T-helper 9 cell (primary cell): ENCODE data around the gene CDH23.

ENCODE experiments used
- DNase-seq: peaks from one replicate; pipeline ENCODE4 v3.0.0-alpha.2; 2020

The CDH23 gene

DNA sequence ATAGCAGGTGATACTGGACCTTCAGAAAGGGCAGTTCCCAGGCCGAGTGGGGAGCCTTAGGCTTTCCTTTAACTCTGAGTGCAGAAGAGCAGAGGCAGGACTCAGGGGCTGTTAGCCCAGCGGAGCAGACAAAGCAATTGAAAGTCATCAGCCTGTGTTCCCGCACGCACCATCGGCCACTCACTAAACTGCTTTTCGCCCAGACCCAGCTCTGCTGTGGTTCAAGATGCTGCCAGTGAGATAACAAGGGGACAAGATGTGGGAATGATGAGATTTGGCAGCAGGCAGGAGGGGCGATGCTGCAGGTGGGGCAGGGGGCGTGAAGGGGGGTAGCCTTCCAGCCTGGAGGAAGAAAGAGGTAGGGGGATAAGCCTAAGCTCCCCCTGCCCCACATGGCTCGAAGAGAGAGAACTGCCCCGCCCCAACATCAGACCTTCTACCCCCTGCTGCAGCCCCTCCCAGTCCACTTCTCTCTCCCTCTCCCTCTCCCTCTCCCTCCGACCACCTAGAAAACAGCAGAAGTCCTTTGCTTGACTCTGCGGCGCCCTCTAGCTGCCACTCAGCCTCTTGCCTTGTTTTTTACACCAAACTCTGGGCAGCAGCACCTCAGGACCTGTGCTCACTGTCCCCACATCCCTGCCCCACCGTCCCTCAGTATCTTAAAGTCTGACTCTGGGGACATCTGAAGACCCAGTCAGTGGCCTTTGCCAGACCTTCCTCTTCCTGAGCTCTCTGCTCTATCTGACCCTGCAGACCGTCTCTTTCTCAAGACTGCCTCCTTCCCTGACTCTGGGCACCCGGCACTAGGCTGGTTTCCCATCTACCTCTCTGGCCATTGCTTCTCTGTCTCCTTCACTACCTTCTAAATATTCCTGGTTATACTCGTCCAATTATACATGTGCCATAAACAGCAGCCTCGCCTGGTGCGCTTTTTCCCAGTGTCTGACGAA, 212.4 kb downstream of the CDH23 start:
- peak; percentile 50 for DNase-seq

DNA sequence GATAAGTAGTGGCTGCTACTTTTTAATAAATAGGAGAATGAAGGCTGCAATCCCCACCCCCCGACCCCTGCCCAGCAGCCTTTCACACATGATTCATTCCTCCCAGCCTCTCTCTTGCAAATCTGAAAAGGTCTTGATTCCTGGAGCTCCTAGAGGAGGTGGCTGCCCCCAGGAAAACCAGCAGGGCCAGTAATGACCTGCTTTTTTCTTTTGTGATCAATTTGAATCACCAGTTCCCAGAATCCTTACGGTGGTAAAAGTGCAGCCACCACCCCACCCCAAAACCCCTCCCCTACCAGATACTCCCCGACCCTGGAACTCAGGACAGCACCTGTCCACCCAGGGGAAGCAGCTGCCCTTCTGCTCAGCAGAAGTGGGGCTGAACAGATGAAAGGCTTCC, 213.9 kb downstream of the CDH23 start:
- DNase-seq = no peak

DNA sequence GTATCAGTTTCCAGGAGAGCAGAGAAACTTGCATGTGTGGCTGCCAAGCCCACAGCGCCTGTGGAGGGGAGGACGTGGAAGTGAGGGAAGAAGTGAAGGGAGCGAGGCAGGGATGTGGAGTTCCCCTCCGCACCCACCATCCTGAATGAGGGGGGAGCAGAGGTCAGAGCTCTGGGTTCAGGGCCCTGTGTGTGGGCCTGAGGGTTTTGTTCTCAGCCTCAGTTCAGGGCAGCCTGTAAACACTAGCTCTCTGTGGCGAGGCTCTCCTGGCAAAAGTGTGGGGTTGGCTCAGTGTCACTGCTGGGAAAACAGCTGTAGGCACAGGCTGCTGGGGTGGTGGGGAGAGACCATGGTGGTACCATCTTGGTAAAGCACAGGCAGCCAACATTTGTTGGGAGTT, 214.4 kb downstream of the CDH23 start:
- no peak for DNase-seq

DNA sequence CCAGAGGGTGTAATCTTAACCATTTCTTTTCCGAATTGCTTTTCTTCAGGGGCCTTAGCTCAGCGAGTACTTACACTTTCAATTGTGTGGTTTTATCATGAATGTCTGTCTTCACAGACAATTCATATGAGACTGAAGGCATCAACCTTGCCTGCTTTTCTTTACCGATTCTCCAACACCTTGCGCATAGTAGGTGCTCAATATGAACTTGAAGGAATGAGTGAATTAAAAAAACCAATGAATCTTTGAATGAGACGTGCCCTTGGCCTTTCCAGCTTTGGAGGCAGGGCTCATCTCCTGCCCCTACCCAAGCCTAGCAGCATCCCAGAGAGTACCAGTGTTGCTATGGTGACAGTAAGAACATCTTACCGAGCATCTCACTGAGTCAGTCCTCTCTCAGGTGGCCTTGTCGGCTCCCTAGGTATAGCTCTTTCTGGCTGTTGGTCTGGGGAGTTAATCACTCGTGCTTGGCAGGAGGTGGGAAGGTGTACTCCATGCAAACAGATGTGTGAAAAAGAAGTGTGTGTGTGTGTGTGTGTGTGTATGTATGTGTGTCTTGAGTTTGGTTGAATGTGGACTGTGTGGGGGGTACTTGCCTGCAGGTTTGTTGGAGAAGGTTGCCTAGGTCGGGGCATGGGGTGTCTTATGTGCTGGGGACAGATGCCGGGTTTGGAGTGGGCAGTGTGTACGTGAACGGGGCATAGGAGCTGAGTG, 215.1 kb downstream of the CDH23 start:
- no peak for DNase-seq

DNA sequence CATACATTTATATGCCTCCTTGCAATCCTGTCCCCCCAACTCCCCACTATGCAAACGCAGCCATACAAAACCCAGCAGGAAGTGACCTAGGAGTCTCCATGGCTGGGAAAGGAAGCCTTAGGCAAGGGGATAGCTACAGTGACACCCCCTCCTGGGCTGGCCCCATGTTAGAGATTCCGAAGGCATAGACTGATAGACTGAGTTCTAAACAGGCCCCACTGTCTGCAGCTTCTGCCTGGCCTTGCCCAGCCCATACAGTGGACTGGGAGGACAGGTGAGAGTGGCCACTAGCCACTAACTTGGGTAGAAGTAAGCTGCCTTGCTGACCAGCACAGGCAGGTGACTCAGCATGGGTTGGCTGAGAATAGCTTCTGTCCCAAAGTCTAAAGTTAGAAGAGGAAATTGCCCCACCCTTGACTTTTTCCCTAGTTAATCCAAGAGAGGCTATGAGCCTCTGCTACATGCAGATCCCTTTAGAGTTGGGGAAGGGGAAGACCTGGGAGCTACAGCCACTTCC, 216.6 kb downstream of the CDH23 start:
- DNase-seq = no peak

DNA sequence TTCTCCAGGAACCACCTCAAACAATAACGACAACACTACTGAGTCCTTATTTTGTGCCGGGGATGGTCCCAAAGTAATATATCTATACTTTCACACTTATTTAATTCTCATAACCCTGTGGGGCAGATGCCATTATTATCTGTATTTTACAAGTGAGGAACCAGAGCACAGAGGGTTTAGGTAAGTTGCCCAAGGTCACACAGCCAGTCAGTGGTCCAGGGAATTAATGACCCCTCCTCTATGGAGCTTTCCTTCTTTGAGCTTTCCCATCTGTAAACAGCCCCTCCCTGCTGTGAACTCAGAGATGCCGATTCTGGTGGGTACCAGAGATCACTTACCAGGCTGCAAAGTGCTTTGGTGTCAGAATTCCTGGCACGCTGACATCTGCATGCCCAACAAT, 217.2 kb downstream of the CDH23 start:
- DNase-seq = no peak

DNA sequence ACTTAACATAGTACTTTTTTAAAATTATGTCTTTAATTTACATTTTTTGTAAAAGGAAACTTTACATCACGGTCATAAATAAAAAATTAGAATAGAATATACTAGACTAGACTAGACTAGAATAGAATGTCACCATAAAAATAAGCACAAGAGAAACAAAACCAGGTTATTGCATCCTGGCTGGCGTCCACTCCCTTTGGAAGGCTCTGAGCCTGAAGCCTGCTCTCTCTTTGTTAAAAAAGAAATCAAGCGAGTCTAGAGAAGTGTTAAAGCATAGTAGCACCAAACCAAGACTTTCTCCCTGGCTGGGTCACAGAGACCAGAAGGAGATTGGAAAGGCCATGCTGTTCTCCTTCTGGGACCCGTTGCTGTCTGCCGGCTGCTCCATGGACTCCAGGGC, 218.2 kb downstream of the CDH23 start:
- DNase-seq = no peak

DNA sequence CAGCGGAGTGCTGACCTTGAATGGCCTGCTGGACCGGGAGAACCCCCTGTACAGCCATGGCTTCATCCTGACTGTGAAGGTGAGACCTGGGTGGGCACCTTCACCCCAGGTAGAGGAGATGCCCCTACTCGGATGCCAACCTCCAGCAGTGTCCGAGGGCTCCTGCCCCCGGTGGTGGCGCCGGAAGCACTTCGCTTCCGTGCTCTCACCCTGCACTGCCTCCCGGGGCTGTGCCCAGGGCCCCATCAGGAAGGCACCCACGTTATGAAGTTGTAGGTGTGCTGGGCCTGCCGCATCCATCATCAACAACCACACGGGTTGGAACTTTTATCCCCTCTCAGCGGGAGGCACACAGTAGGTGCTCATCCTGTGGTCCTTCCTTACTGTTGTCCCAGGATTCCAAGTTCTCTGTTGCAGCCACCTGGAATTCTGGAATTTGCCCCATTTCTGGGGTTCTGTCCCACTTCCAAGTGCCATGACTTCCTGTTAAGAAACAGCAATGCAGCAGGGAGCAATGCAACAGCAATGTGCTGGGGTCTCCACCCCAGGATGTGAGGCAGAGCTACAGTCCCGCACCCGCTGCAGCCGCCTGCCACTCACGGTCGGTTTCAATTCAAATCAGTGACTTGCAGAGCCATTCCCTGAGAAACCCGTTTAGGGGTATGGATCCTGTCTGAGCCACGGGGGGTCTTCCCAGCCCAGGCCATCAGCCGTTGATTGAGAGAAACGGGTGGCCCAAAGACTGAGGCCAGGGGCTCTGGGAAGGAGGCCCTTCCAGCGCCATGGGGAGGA, 219.0 kb downstream of the CDH23 start:
- no peak for DNase-seq

DNA sequence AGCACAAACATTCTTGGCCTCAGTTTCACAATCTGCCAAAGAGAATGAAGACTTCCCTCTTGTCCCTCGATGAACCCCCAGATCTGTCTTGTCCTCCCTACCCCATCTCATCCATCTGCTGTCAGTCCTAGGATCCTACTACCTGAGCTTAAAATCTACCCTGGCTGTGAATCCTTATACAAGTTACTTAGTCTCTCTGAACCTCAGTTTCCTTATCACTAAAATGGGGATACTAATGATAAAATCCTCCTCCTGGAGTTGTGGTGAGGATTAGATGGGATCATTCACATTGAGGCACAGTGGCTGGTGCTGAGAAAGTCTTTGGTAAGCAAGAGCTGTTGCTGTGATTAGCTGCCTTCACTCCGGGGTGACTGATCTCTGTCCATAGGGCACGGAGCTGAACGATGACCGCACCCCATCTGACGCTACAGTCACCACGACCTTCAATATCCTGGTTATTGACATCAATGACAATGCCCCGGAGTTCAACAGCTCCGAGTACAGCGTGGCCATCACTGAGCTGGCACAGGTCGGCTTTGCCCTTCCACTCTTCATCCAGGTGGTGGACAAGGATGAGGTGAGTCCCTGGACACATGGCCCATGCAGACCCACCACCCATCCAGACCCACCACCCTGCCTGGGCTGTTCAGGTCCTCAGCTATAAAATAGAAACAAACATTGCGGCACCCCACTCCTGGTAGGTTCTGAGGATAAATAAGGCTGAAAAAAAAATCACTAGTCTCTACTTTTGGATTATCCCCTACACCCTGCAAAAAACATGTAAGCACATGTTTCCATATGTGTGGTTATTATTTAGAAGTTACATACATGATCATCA, 220.3 kb downstream of the CDH23 start:
- DNase-seq = no peak

DNA sequence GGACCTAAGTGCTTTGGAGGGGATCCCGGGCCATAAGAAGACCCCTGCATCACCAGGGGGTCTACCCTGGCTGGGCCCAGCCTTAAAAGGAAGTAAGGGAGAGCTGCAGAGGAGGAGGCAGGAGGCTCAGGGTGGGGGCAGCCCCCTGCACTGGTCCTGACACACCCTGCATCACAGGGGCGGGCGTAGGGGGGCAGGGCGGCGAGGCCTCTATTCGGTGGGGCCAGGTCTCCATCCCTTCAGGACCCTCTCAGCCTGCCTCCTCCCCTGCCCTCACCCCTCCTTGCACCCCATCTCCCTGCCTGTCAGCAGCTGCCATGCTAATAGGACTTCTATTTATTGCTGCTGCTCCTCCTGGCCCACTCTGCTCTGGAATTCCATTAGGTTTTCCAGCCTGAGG, 221.5 kb downstream of the CDH23 start:
- DNase-seq = no peak

DNA sequence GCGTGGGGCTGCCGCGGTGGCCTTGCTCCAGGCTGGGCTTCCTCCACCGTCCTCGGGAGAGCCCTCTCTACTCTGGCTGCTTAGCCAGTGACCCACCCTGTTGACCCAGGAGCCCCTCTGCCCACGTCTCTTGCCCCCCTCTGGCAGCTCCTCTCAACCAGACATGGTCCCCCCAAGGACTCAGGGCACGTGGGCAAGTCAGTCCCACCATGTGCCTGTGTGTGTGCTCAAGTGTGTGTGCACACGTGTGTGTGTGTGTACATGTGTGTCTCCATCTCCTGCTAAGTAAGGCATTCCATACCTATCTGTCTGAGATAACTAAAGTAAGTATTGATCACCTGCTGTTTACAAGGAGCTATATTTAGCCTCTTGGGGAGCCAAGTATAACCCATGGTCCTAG, 221.9 kb downstream of the CDH23 start:
- no peak for DNase-seq

DNA sequence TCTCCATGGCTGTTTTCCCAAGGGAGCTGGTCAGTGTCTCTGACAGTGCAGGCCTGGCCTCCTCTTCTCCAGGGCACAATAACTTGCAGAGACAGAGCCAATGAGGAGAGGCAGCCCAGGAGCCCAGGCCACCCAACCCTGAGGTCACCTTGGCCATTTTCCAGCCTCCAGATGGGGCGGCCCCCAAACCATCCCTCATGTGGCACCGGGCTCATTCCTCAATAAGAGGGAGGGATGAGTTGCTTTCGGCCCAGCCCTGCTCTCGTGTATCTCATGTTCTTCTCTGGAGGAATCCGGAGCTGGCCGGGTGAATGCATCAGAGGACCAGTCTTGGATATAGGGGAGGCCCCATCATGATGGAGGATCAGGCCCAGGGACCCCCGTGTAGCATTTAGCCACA, 223.9 kb downstream of the CDH23 start:
- no peak for DNase-seq

DNA sequence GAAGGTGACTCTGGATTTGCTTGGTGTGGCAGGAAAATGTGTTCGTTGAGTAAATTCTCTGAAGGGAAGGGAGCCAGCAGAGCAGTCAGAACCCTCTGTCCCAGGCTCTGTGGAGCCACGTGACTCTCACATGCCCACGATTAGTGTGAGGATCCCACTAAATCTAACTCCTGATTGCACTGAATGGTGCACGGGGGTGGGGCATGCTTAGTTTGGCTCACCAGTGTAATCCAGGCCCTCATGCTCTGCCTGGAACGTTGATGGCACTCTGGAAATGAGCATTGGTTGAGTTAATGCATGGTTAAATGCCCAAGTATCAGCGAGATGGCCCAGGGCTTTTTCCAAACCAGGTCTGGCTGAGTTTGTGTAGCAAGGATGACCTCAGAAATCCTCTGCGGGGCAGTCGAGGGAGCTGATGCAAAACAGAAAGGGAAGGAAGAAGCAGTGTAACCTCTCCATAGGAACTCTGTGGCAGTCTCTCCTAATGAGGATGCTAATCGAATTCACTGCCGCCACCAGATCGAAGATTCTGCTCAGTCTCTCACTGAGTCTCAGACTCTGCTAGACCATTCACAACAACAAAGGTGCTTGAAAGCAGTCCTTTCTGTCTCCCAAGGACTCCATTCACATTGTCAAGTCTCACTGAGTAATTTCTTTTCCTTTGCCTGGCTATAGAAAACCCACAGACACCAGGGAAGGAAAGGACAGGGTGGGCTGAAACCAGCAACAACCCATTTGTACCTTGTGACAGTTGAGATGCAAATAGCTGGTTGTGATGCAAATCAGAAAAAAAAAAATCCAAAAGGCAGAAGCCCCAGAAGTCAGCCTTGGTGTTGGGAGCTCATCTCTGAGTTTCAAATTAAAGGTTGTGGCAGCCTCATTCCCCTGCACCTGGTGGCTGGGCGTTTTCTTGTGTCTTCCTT, 224.8 kb downstream of the CDH23 start:
- DNase-seq = no peak

DNA sequence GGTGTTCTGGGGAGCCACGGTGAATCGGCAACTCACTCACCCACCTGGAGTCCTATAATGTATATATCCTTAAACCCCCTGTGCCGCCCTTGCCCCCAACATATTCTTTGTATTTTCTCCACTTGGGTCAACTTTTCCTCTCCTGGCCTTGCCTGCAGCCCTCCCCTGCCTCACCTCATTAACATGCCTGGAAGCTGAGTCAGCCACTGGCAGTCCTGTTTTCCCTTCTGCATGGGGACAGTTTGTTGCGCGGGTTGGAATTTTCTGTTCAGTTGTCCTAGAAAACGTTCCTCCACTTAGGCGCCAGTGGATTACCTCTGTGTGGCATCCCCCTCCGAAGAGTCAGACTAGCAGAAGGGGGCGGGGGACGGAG, 225.4 kb downstream of the CDH23 start:
- DNase-seq = no peak

DNA sequence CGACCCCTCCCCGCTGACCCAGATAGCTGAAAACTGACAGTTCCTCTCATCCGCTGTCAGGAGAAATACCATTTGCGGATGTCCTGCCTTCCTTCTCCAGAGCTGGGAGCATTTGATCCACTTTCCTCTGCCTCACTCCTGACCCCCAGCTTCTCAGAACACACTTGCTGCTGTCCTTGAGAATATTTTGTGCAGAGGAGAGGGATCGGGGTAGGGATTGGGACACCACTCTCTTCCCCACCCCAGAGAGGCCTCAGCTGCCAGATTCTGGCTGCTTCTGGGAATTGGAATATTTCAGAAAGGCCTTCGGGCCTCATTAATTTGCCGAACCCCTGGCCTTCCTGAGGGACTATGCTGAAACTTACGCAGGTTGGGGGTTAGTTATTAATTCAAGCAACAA, 225.9 kb downstream of the CDH23 start:
- no peak for DNase-seq

DNA sequence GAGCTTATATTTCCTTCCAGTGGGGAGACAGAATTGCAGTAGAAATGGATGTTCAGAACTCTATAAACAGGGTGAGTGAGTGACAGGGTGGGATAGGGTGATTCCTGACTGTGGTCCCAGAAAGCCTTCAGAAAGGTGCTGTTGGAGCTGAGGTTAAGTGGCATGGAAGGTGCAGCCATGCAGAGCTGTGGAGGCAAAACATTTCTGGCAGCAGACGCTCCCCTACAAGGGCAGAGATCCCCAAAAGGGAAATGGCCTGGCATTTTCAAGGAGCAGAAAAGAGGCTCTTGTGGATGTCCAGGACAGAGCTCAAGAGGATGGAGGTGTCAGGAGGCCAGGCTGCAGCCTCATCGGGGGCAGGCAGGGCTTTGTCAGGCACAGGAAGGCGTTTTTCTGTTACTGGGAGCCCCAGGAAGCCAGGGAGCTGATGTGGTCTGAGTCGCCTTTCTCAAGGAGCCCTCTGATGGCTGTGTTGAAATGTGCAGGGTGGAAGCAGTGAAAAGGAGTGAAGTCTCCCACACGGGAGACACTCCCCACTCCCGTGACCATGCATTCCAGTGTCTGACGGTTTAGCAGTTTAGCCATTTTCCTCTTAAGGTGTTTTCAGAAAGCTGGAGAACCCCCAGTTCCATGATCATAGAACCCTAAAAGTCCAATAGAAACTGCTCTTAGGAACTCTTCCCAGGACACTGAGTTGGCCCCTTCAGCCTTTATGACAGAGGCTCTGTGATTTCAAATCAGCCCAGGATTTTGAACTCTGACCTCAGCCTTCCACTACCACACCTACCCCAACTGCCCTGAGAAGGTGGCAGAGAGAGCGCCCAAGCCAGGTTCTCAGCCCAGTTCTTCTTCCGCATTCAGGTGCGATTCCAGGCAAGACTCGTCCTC, 226.6 kb downstream of the CDH23 start:
- DNase-seq = no peak

DNA sequence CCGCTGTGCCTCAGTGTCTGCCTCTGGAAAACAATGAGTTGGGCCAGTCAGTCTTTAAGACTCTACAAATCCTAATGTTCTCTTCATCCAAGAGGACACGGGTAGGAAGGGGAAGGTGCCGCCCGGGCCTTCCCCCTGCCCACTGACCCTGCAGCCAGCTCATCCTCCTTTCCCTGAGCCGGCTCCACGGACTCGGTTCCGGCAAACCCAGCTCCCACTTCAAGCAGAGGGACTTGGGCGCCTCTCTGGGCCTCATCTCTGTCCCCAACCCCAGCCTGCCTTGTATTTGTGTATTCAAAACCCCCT, 227.2 kb downstream of the CDH23 start:
- DNase-seq = no peak

DNA sequence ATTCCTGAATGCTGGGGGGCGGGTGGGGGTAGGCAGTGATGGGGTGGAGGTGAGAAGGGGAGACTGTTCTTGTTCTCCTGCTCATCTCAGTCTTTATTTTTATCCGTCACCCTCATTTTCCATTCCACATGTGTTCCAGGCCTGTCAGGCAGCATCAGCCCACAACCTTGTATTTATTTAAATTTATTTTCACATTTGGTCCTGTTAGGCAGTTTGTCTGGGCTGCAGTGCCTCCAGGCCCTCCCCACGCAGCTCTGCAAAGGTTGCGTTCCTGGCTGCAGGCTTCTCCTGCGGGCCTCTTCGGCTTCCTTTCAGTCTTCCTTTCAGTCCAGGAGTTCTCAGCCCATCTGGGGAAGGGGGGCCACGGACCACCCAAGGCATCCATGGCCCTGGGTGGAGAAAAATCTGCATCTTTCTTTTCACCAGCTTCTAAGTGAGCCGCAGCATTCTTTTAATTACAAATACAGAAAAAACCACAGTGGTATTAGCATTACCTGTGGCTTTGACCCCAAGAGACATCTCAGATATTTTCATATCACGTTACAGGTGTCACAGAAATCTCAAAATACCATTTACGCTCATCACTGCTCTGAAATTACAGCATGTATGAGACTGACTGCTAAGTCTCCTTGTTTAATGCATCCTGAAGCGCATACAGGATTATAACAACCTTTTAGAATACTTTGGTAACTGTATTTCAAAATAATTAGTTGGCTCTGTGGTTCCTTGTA, 228.9 kb downstream of the CDH23 start:
- DNase-seq = no peak

DNA sequence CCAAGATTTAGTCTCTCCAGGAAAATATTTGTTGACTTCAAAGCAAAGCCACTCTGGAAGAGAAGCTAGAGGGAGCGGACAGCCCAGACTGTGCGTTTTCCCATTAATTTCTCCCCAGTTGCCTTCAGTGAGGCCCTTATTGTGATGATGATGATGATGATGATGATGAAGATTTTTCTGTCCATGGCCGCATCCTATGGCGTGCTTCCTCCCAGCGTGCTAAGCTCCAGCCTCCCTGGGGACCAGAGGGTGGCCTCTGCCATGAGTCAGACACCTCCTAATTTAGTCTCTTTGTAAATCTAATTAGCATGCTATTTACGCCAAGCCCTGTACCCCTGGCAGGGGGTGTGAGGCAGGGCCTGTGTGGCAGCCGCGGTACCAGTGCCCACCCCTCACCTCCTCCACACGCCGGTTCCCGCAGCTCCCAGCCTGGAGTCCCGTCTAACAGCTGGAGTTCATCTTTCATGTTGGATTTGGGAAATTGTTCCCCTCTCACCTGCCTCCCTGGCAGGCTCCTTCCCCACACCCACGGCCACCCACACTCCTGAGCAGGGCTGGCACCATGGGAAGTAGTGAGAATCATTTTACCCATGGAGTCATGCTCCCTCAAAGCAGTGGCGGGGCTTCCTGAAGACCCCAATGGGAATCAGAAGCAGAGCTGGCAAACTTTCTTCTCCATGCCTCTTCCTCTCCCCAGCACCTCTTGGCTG, 230.7 kb downstream of the CDH23 start:
- DNase-seq = no peak
